Gastroesophageal sphincter (tissue), 4 donors: ENCODE data around the gene KCTD21. TPM values are rescaled to one million over a fixed set of nuclear protein-coding genes. Genes with fewer than 3 reads are reported as not detected.

Experiments used
- ATAC-seq: fragments of 150-250 bp; one replicate; pipeline ENCODE4 v1.9.1; 2016; ENCODE audit warnings: mild to moderate bottlenecking, moderate library complexity
- H3K27ac ChIP-seq, 4 donors: fragments of 200-600 bp; sonication (generic) in 3 of 4; 1 replicate in 3 of 4; 2 replicates in 1 of 4; pipeline ENCODE4 v1.5.1; 2016 to 2019
- H3K27me3 ChIP-seq: fragments of 200-600 bp; sonication (generic); one replicate; pipeline ENCODE4 v1.5.1; 2019
- H3K36me3 ChIP-seq, 2 donors: fragments of 200-600 bp; sonication (generic); one replicate each; pipeline ENCODE4 v1.5.1; 2019; ENCODE audit warnings: control low read depth in 1 of 2
- H3K4me1 ChIP-seq, 3 donors: fragments of 200-600 bp; sonication (generic); 1 replicate in 2 of 3; 2 replicates in 1 of 3; pipeline ENCODE4 v1.5.1; 2016 to 2019; ENCODE audit warnings: control low read depth in 2 of 3
- H3K4me3 ChIP-seq, 2 donors: fragments of 200-600 bp; sonication (generic); one replicate each; pipeline ENCODE4 v1.5.1; 2019; ENCODE audit warnings: mild to moderate bottlenecking in 1 of 2, moderate library complexity in 1 of 2
- H3K9me3 ChIP-seq, 3 donors: fragments of 200-600 bp; sonication (generic); one replicate each; pipeline ENCODE4 v1.5.1; 2017 to 2019; ENCODE audit warnings: control low read depth in 2 of 3
- EP300 ChIP-seq: sonication (generic); formaldehyde crosslinking; IDR thresholded peaks from one replicate; pipeline ENCODE4 v1.6.1; 2017; ENCODE audit warnings: antibody characterized with exemption, mild to moderate bottlenecking
- POLR2A ChIP-seq, 2 donors: fragments of 450-650 bp; IDR thresholded peaks; one replicate each; pipeline ENCODE4 v1.6.1; 2017; ENCODE audit warnings: antibody characterized with exemption in 2 of 2, mild to moderate bottlenecking in 2 of 2, moderate library complexity in 1 of 2
- POLR2AphosphoS5 ChIP-seq: sonication (generic); formaldehyde crosslinking; IDR thresholded peaks from one replicate; pipeline ENCODE4 v1.6.1; 2017; ENCODE audit warnings: antibody characterized with exemption
- WGBS, 2 donors: methylation state at CpG; one replicate each; pipeline ENCODE4 v1.1.5; 2018; ENCODE audit warnings: low coverage in 1 of 2; 5-methylcytosine and 5-hydroxymethylcytosine counted together
- total RNA-seq, 4 donors: library from RNA; depleted of rRNA; stranded (reverse); fragments of >200 nt; gene quantifications; one replicate each; pipeline ENCODE4 v1.1.0, GENCODE V29; 2016
- TF ChIP-seq, protein P1 (sequence below), 4 experiments: fragments of 200-600 bp in 2 of 4; fragments of 450-650 bp in 2 of 4; sonication (generic) in 1 of 4; IDR thresholded peaks; one replicate each; pipeline ENCODE4 v1.5.1; 2017 to 2019; ENCODE audit warnings: antibody characterized with exemption in 4 of 4, mild to moderate bottlenecking in 2 of 4, moderate library complexity in 2 of 4

KCTD21 gene
- total RNA-seq, 4 donors from 2014 or later: 5.7 to 18.6 (median 9.9) TPM

DNA sequence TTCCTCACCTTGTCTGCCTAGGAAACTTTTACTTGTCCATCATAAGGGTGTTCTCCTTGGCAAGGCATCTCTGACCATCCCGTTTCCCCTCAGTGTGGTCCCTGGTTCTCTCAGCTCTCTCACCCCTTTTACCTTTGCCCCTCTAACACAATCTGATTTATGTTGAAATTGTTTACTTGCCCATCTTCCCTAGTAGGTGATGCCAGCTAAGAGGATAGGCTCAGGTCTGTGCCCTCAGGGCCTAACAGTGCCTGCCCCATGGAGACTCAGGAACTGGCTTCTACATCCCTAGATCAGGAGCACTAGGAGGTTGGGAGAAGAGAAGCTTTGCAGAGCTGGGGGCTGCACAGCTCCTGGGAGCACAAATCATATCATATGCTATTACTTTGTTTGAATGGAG, 27.9 kb downstream of the KCTD21 start:
- Histone ChIP-seq H3K4me1 (peaks cover 0 to 45% (median 9%) of the 10 kb centered on the region in 3 donors), H3K27ac (no peak overlapping the region), H3K9me3 (no peaks in the 10 kb centered on the region), H3K4me3 (no peak overlapping the region), H3K27me3 (no peaks in the 10 kb centered on the region), H3K36me3 (no peaks in the 10 kb centered on the region)
- 88 to 100% methylated on average over 1 of the region's 1 CpG for WGBS, 2 donors
- no peak for ATAC-seq
- TF ChIP-seq, protein P1, sequence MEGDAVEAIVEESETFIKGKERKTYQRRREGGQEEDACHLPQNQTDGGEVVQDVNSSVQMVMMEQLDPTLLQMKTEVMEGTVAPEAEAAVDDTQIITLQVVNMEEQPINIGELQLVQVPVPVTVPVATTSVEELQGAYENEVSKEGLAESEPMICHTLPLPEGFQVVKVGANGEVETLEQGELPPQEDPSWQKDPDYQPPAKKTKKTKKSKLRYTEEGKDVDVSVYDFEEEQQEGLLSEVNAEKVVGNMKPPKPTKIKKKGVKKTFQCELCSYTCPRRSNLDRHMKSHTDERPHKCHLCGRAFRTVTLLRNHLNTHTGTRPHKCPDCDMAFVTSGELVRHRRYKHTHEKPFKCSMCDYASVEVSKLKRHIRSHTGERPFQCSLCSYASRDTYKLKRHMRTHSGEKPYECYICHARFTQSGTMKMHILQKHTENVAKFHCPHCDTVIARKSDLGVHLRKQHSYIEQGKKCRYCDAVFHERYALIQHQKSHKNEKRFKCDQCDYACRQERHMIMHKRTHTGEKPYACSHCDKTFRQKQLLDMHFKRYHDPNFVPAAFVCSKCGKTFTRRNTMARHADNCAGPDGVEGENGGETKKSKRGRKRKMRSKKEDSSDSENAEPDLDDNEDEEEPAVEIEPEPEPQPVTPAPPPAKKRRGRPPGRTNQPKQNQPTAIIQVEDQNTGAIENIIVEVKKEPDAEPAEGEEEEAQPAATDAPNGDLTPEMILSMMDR (IDR thresholded peaks at IDR 0.05): no peak
- TF ChIP-seq POLR2A (IDR thresholded peaks at IDR 0.05) (no peak), EP300 (no peak), POLR2AphosphoS5 (no peak)

DNA sequence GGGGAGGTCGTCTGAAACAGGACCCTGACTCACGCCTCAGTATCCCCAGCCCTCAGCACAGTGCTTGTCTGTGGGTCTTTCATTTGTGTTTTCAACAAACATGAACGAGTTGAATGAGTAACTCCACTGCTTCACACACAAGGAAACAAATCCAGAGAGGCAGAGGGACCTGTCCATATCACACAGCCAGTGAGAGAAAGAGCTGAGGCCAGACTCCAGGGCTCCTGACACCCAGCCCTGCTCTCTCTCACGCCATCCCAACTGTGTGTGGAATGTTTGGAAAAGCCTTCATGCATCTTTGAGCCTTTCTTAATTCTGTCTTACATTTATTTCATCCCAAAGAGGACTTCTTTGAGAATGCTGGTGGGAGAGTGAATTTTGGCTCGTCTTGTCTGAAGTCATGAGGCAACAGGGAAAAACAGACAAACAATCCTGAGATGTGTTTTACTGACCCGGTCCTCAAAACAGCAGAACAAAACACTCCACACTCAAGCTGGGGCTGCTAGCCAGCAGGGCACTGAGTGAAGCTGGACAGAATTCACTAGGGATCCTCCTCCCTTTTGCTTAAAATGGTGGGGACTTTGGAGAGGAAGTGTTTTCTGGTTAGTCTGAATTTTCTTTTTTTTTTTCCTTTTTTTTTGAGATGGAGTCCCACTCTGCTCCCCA, 29.3 kb downstream of the KCTD21 start:
- ATAC-seq: peak; percentile 47
- peaks cover 0 to 42% (median 9%) of the 10 kb centered on the region in 3 donors for H3K4me1 ChIP-seq
- 16 to 38% methylated on average over 3 of the region's 6 CpGs for WGBS, 2 donors
- H3K27me3 ChIP-seq: no peaks in the 10 kb centered on the region
- H3K27ac ChIP-seq: peak overlapping the region in 3 of 4 donors; percentile 24 to 55 (median 47)
- no peaks in the 10 kb centered on the region for H3K36me3 ChIP-seq
- H3K9me3 ChIP-seq: no peaks in the 10 kb centered on the region
- TF ChIP-seq, protein P1 (IDR thresholded peaks at IDR 0.05): no peak
- no peak for TF ChIP-seq EP300
- no peak for TF ChIP-seq POLR2AphosphoS5
- no peak for TF ChIP-seq POLR2A (IDR thresholded peaks at IDR 0.05)
- no peak overlapping the region for H3K4me3 ChIP-seq

DNA sequence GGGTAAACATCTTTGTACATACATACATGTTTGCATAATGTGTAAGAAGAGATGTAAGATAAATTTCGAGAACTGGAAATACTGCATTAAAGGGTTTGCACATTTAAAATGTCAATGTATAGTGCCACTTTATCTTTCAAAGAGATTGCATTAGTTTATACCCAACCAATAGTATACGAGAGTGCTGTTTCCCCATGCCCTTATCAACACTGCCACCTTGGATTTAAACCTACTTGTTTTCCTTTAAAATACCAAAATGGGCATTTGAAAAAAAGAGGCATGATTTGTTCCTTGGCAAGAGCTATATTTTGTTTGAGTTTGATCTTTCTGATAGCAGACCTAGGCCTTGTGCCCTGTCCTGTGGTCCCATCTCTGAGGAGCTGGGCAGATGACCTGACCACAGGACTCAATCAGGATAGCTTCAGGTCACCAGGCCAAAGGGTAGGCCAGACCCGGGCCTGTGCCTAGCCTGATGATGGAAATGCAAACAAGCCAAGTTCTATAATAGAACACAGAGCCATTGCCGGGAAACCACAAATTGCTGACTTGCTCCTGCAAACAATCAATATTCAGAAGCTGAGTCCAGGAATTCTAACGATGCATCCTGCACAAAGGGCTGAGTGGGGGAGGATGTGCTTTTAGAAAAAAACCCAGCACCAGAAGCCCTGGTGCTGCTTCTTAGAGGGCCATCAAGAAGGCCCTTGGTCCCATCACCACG, 32.1 kb downstream of the KCTD21 start:
- peaks cover 0 to 18% (median 0%) of the 10 kb centered on the region in 3 donors for H3K4me1 ChIP-seq
- H3K27me3 ChIP-seq: no peaks in the 10 kb centered on the region
- no peak overlapping the region for H3K27ac ChIP-seq
- TF ChIP-seq, protein P1 (IDR thresholded peaks at IDR 0.05): no peak
- TF ChIP-seq POLR2A (IDR thresholded peaks at IDR 0.05): no peak
- TF ChIP-seq POLR2AphosphoS5: no peak
- TF ChIP-seq EP300: no peak
- H3K36me3 ChIP-seq: no peaks in the 10 kb centered on the region
- H3K9me3 ChIP-seq: no peaks in the 10 kb centered on the region
- H3K4me3 ChIP-seq: no peak overlapping the region
- 63 to 74% methylated on average over 3 to 4 of the region's 6 CpGs for WGBS, 2 donors
- no peak for ATAC-seq

DNA sequence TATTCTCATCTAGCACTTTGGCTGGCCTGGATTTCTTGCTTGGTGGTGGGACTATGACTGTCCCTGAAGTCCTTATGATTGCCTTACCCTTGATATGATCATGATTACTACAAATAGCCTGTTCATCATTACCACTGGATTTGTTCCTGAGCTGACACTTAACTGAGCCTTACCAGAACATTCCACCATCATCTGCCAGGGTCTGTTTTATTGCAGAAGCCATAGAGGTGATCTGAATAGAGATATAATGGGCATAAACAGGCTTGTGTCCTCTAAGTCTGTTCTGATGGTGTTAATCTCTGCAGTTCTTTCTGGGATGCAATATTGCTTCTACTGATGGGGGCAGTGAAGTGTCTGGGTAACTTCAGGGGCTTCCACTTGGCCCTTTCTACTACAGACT, 36.6 kb downstream of the KCTD21 start:
- Histone ChIP-seq H3K4me1 (no peaks in the 10 kb centered on the region), H3K27me3 (no peaks in the 10 kb centered on the region), H3K9me3 (no peaks in the 10 kb centered on the region), H3K4me3 (no peak overlapping the region), H3K27ac (no peak overlapping the region), H3K36me3 (no peaks in the 10 kb centered on the region)
- no peak for ATAC-seq
- TF ChIP-seq POLR2AphosphoS5 (no peak), POLR2A (IDR thresholded peaks at IDR 0.05) (no peak), EP300 (no peak)
- TF ChIP-seq, protein P1 (IDR thresholded peaks at IDR 0.05): no peak

DNA sequence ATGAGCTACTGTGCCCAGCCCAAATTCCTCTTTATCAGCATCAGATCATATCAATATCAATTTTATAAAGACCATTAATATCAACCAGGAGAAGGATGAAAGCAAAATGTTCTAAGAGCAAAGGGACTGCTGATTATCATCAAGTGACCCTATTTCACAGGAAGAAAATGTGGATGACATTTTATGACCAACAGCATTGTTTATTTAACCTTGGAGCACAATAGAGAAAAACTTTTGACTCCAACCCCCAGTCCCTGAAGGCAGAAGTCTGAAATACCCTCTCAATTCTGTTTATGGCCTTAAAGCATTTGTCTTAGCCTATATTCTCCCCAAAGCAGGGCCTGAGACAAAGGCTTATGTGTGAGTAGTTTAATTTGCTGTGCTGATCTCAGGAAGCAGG, 37.7 kb downstream of the KCTD21 start:
- Histone ChIP-seq H3K4me1 (no peaks in the 10 kb centered on the region), H3K4me3 (no peak overlapping the region), H3K27me3 (no peaks in the 10 kb centered on the region), H3K27ac (no peak overlapping the region), H3K36me3 (no peaks in the 10 kb centered on the region), H3K9me3 (no peaks in the 10 kb centered on the region)
- no peak for TF ChIP-seq EP300
- TF ChIP-seq, protein P1 (IDR thresholded peaks at IDR 0.05): no peak
- no peak for TF ChIP-seq POLR2A (IDR thresholded peaks at IDR 0.05)
- no peak for TF ChIP-seq POLR2AphosphoS5
- no peak for ATAC-seq
